LNCaP clone FGC (cell line): ENCODE measurements around the gene PCDHB3.

ENCODE experiments used
- DNase-seq: peaks from one replicate; pipeline ENCODE4 v3.0.0-alpha.2; 2011; ENCODE audit warnings: low read depth
- H3K4me3 ChIP-seq: 2 replicates; pipeline ENCODE4 v1.5.1; 2011; ENCODE audit warnings: mild to moderate bottlenecking, low read depth, low read length, control low read depth
- CTCF ChIP-seq: IDR thresholded peaks from 2 replicates; pipeline ENCODE4 v1.5.1; 2012; ENCODE audit warnings: mild to moderate bottlenecking; ENCODE audit not compliant: control insufficient read depth, insufficient read depth; ENCODE audit errors: extremely low read depth

PCDHB3 gene

DNA sequence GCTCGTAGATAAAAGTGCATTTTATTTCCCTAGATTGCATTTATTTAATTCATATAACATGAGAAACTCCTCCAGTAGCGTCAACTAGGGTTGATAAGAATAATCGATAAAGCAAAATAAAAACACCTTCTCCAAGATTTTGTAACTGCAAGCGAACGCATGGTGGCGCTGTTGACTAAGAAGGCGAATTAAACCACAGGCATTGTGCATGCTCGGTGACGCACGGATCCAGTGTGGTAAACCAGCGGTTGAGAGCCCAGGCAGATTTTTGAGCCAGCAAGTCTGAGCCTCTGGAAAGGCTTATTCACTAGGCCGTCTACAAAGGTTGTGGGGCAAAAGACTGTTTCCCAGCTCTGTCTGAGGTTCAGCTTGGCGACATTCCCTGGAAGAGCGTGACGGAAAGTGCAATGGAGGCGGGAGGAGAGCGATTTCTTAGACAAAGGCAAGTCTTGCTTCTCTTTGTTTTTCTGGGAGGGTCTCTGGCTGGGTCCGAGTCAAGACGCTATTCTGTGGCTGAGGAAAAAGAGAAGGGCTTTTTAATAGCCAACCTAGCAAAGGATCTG, at the start of gene PCDHB3:
PCDHB3 (plus strand) TSS at position 231 of the 563 bp plus-strand sequence; CDS start at position 408, 177 bp downstream.
- no peak for DNase-seq
- TF ChIP-seq CTCF, result peak; percentile 54
- H3K4me3 ChIP-seq, result peak within 1 kb of the TSS; percentile 12; the same call in 1 of the 2 replicates

DNA sequence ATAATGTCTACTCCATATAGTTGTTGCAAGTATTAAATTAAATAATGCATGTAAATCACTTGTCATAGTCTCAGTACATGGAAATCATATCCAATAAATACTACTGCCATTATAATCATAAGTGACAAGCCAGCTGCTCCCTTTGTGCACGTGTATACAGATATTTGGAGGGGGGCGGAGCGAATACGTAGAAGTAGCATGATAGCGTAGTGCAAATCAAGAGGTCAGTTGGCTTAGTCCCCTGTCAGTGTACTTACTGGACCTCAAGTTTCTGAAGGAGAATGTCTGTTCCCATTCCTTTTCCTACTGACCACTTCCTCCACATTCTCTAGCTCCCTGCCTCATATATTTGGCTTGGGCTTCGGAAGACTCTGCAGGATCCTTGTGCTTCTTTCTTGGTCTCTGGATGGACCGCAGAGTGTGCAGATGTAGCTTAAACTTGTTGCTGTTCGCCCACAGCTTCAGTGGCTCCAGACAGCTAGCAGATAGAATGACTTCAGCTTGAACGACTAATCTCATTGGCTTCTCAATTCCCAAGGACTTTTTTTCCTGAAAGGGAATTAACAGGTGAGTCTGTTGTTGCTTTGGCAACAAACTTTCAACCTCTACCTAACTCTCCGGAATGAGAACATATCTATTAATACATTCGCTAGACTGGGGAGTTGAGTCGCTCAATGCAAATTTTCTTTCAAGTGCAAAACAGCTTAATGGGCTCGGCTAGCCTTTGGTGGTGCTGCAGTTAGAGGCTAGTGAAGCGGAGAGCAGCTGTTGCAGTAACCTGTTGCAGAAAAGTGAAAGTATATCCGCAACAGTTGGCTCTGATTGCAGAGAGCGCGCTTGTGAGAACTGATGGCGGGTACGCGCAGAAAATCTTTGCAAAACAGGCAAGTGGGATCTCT, 49.4 kb upstream of the PCDHB3 start, which contains the start of gene PCDHB1:
PCDHB1 (plus strand) TSS at position 753 of the 899 bp plus-strand sequence; CDS start at position 850, 97 bp downstream.
- DNase-seq, result no peak
- TF ChIP-seq CTCF, result no peak
- H3K4me3 ChIP-seq, result peak within 1 kb of the TSS; percentile 29

GRCh38 chr5:141051521-141051866, 48.8 kb upstream of the PCDHB3 start:
- peak overlapping the region; percentile 29 for H3K4me3 ChIP-seq
- no peak for DNase-seq
- no peak for TF ChIP-seq CTCF

DNA sequence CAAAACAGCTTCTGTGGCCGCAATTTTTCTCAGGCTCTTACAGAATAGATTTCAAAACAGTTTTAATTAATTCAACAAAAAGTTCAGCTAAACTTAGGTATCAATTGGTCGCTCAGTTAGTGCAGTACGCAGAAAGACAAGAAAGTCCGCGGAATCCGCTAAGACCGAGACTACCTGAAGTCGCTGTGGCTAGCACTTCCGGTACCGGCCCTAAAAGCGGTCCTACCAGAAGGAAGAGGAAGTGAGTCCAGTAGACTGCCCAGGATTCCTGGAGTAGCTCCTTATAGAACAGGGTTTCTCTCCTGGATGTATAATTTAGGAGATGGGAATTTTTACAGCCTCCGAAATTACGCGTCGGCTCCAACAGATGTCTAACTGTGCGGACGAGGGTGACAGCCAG, 22.4 kb upstream of the PCDHB3 start:
- H3K4me3 ChIP-seq, result no peak overlapping the region
- DNase-seq, result no peak

GRCh38 chr5:141082228-141082627, 18.0 kb upstream of the PCDHB3 start:
- DNase-seq, result no peak
- TF ChIP-seq CTCF, result no peak
- no peak overlapping the region for H3K4me3 ChIP-seq

More for the DNA sequence above, 22.4 kb upstream of the PCDHB3 start:
- TF ChIP-seq CTCF, result no peak

DNA sequence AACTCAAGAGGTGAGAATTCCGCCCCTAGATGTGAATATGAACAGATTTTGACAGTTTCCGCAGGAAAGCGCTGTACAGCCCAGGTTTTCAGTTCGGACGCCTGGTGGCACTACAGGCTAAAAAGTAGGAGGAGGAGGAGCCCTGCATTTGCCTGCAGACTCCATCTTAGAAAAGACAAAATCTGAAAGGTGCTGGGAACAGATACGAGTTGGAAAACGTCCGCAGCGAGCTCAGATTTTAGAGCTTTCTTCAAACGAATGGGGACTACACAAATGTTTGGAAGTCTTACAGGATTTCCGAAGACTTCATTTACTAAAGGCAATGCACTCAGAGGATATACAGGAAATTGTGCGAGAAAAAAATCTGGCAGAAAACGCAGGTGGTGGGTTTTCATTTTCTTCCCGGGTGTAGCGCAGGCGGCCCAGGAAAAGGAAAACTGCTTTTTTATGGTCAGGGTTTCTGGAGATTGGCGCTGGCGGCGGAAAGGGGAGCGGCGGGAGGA, 15.7 kb upstream of the PCDHB3 start:
- peak; percentile 81 for TF ChIP-seq CTCF
- peak overlapping the region; percentile 51 for H3K4me3 ChIP-seq
- peak; percentile 36 for DNase-seq
